GM12891 (cell line): Measurements from ENCODE around the gene AIG1.

Experiments
- PAX5 ChIP-seq: IDR thresholded peaks from 2 replicates; pipeline ENCODE4 v1.6.1; 2011; ENCODE audit warnings: low read length, moderate library complexity, mild to moderate bottlenecking; ENCODE audit not compliant: insufficient read depth, severe bottlenecking
- POLR2A ChIP-seq: IDR thresholded peaks from 2 replicates; pipeline ENCODE4 v1.6.1; 2011; ENCODE audit warnings: low read depth, low read length, control low read depth
- POLR2AphosphoS5 ChIP-seq: IDR thresholded peaks from 2 replicates; pipeline ENCODE4 v1.6.1; 2011; ENCODE audit warnings: low read depth, low read length, control low read depth
- POU2F2 ChIP-seq: IDR thresholded peaks from 2 replicates; pipeline ENCODE4 v1.6.1; 2011; ENCODE audit warnings: low read depth, mild to moderate bottlenecking, control low read depth, low read length, moderate library complexity
- SPI1 ChIP-seq: IDR thresholded peaks from 2 replicates; pipeline ENCODE4 v1.6.1; 2011; ENCODE audit warnings: low read depth, low read length, control low read depth
- TAF1 ChIP-seq: IDR thresholded peaks from 2 replicates; pipeline ENCODE4 v1.6.1; 2011; ENCODE audit warnings: low read depth, low read length, control low read depth

- TF ChIP-seq POLR2A (no peak), POLR2AphosphoS5 (no peak), POU2F2 (no peak), TAF1 (no peak), PAX5 (no peak), SPI1 (peak; percentile 67)
Measured at GRCh38 chr6:143276436-143276835, 215.7 kb downstream of the AIG1 start.
